CD4-positive, alpha-beta T cell treated with Interleukin-1 beta for 1 hour (primary cell): Measurements from ENCODE around the gene EIPR1.
A peak's percentile ranks its signal among the peaks of the same experiment; 100 is the strongest.

ENCODE experiments used
- DNase-seq, 2 donors: peaks; one replicate each; pipeline ENCODE4 v3.0.0-alpha.2; 2020 to 2022

The EIPR1 gene

GRCh38 chr2:3377612-3378432 lies at the start of gene EIPR1:
Gene EIPR1, minus strand, starts transcription at chr2:3377818. Its CDS starts 129 bp downstream, at chr2:3377689.
- DNase-seq: peak; percentile 97 to 98

- no peak for DNase-seq
These were observed 49.7 kb upstream of the EIPR1 start for GRCh38 chr2:3427272-3427671.

GRCh38 chr2:3426615-3427014 lies 49.0 kb upstream of the EIPR1 start:
- no peak for DNase-seq

GRCh38 chr2:3424171-3424795 lies 46.7 kb upstream of the EIPR1 start:
- DNase-seq: no peak

GRCh38 chr2:3423492-3424170 lies 46.0 kb upstream of the EIPR1 start:
- peak; percentile 48 to 72 for DNase-seq

- DNase-seq: no peak
These were observed 44.7 kb upstream of the EIPR1 start for GRCh38 chr2:3422161-3422779.

GRCh38 chr2:3421580-3421979 lies 44.0 kb upstream of the EIPR1 start:
- no peak for DNase-seq

GRCh38 chr2:3420769-3421397 lies 43.3 kb upstream of the EIPR1 start:
- DNase-seq: no peak

- DNase-seq: no peak
These were observed 42.6 kb upstream of the EIPR1 start for GRCh38 chr2:3420076-3420768.

- DNase-seq: no peak
These were observed 41.3 kb upstream of the EIPR1 start for GRCh38 chr2:3418766-3419404.

GRCh38 chr2:3414133-3414860 lies 36.7 kb upstream of the EIPR1 start:
- no peak for DNase-seq

GRCh38 chr2:3413697-3414096 lies 36.1 kb upstream of the EIPR1 start:
- DNase-seq: no peak

GRCh38 chr2:3411103-3411502 lies 33.5 kb upstream of the EIPR1 start:
- DNase-seq: no peak

GRCh38 chr2:3409627-3410170 lies 32.1 kb upstream of the EIPR1 start:
- DNase-seq: no peak

GRCh38 chr2:3408781-3409180 lies 31.2 kb upstream of the EIPR1 start:
- no peak for DNase-seq

GRCh38 chr2:3406501-3406900 lies 28.9 kb upstream of the EIPR1 start:
- no peak for DNase-seq

- DNase-seq: no peak
These were observed 28.3 kb upstream of the EIPR1 start for GRCh38 chr2:3405876-3406275.

- DNase-seq: no peak
These were observed 27.7 kb upstream of the EIPR1 start for GRCh38 chr2:3405307-3405706.

GRCh38 chr2:3404349-3404894 lies 26.8 kb upstream of the EIPR1 start:
- DNase-seq: no peak

- DNase-seq: no peak
These were observed 26.1 kb upstream of the EIPR1 start for GRCh38 chr2:3403587-3404334.
